ENCODE results near the gene LRRC1. TPM values are rescaled to one million over a fixed set of nuclear protein-coding genes. Genes with fewer than 3 reads are reported as not detected.

Gene LRRC1
- total RNA-seq, 1 experiment from 2014 or later, result 0.96 TPM

DNA sequence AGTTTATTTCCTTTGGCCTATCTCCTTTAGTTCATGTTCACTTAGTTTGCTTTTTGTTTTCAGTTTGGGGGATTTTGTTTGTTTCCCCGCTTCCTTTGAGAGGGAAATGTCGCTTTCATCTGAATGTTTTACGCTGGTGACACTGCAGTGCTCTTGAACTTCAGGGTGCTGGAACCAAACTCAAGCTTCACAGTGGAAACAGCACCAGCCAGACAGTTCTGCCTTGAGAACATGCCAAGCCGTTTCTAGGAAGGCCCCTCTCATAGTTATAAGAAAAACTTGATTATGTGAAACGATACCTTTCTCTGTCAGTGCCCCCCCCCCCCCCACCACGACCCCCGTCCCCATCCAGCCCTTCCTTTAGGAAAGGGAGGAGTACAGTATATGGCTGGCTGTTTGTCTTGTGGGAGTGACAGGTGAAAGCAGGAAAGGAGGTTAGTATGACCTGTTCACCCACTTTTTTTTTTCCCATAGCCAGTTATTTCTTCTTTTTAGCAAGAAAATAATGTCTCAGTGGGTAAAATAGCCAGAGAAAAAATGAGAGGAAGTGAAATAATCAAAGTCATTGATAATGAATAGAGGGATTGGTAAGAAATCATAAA lies 130.1 kb downstream of the LRRC1 start:
- DNase-seq (ENCODE audit: low read depth), result no peak

GRCh38 chr6:53925891-53926290 lies 131.1 kb downstream of the LRRC1 start:
- DNase-seq (ENCODE audit: low read depth), result no peak

DNA sequence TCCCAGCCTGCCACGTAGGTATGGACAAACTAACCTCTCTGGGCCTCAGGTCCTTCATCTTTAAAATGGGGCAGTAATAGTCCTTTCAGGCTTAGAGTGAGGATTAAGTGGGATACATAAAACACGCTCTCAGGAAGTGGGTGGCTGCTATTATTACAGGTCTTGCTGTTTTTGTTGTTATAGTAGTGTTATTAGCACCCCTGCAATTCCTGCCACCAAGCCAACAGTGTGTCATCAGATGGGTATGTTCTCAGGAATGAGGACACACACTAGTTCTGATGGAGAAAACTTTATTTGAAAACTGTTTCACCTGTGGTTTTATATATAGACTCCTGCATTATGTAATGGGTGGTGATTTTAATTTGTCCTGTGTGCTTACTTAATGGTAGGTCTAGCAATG lies 131.7 kb downstream of the LRRC1 start:
- DNase-seq (ENCODE audit: low read depth), result peak; percentile 18

DNA sequence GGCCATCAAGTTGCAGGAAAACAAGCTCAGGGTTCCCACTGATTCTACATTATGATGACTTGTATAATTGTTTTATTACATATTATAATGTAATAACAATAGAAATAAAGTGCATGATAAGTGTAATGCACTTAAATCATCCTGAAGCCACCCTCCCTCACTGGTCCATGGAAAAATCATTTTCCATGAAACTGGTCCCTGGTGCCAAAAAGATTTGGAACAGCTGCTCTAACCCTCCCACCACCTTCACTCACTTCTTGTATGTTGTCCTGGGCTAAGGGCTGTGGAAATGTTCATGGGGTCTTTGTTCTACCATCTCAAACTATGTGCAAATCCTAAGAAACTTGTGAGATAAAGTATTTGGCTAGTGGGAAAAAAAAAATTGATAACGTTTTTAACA lies 133.8 kb downstream of the LRRC1 start:
- no peak for DNase-seq (ENCODE audit: low read depth)

DNA sequence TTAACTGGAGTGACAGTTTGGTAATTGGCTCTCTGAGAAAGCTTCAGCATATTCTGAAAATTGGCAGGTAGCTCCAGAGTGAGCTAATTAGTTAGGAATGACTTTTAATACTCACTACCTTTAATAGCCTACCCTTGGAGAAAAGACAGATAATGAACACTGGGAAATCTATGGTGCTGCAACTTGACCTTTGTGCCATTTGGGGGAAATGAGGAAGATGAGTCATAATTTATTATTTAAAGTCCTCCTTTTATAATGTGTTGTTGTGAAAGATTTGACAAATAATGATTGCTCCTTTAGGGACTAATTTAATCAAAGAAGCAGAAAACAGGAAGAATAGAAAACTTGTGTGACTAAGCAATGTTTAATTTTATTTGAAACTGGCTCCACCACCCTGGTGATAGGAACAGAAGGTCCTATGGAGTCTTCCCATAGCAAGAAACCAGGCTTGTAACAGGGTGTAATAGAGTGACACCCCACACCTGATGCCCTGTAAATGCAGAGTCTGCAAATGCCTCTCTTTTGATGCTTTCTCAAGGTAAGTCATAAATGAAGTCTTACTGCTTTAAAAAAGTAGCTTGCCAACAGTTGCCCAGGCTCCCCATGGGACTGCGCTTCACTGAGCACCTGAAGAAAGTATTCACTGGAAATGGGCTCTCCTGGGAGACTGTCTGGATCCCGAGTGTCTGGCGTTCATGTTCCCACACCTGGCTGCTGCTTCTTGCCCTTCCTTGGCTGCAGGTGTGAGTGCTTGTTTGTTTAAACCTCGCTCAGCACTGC lies 134.4 kb downstream of the LRRC1 start:
- DNase-seq (ENCODE audit: low read depth), result no peak

- DNase-seq (ENCODE audit: low read depth), result no peak
These were observed 135.0 kb downstream of the LRRC1 start for GRCh38 chr6:53929821-53930120.

DNA sequence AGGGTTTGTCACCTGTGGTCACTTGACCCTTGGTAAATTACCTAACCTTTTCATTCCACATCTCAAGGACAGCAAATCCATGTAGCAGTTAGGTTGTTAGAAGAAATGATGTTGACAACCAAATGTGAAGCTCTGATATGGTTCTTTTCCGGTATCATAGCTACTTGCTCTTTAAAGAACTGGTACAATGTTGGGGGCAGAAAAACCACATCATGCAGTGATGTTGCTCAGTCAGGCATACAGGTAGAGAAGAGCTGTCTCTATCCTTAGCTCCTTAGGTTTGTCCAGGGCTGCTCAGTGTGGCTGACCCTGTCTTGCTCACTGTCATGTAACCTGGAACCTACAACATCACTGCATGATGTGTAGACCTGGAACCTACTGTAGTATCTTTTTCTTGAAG lies 135.5 kb downstream of the LRRC1 start:
- DNase-seq (ENCODE audit: low read depth), result no peak

- no peak for DNase-seq (ENCODE audit: low read depth)
These were observed 136.3 kb downstream of the LRRC1 start for GRCh38 chr6:53931086-53931485.

DNA sequence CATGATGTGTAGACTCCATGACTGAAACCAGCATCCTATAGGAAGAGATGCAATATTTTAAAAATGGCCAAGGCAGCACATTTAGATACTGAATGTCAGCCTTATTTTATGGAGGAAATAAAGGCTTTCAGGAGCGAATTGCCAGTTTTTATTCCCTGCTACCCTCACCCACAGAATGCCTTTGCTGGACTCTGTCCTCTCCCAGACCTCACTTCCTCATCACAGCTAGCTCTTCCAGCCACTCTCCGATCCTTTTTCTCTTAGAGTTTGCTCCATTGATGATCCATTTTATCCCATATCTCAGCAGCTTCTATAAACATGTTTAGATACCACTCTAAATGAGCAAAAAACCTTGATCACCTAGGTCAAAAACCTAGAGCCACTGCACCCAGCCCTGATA lies 137.7 kb downstream of the LRRC1 start:
- DNase-seq (ENCODE audit: low read depth), result no peak

DNA sequence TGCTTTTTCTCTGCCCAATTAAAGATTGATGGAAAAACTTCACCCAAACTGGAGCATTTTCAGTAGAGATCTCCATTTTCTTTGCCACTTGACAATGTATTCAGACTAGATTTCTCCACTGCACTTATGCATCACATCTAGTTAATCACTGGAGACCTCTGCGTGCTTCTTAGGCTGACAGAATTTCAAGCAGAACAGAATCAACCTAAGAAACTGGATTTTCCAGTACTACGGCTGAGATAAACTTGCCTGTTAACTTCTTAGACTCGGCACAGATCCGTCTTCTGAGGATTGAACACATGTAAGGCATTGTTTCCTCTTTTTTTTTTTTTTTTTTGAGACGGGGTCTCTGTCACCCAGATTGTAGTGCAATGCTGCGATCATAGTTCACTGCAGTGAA lies 139.2 kb downstream of the LRRC1 start:
- DNase-seq (ENCODE audit: low read depth), result no peak

- DNase-seq (ENCODE audit: low read depth), result no peak
These were observed 142.7 kb downstream of the LRRC1 start for GRCh38 chr6:53937461-53937860.

DNA sequence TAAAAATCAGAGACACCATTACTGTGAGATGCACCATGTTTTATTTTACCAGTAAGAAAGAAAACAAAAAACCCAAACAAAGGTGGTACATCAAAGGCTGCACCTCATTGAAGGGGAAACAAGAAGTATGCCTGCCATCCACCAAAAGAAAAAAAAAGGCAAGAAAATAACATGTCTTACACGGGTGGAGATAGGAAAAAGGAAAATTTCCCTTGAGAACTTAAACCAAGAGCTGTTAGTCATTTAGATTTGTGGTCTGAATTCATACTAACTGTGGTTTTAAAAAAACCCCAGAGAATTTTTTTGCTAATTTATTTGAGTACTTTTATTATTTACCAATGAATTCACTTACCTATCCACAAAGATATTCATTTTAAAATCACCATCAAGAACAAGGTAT lies 144.0 kb downstream of the LRRC1 start:
- DNase-seq (ENCODE audit: low read depth), result no peak

DNA sequence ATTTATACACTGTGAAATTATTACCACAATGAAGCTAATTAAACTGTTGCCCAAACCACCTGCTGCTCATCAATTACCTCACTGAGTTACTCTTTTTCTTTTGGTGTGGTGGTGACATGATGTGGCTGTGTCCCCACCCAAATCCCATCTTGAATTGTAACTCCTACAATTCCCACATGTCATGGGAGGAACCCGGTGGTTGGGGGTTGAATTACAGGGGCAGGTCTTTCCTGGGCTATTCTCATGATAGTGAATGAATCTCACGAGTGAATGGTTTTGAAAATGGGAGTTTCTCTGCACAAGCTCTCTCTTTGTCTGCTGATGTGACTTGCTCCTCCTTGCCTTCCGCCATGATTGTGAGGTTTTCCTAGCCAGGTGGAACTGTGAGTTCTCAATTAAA lies 145.0 kb downstream of the LRRC1 start:
- DNase-seq (ENCODE audit: low read depth), result no peak

GRCh38 chr6:53943395-53943794 lies 148.6 kb downstream of the LRRC1 start:
- no peak for DNase-seq (ENCODE audit: low read depth)

DNA sequence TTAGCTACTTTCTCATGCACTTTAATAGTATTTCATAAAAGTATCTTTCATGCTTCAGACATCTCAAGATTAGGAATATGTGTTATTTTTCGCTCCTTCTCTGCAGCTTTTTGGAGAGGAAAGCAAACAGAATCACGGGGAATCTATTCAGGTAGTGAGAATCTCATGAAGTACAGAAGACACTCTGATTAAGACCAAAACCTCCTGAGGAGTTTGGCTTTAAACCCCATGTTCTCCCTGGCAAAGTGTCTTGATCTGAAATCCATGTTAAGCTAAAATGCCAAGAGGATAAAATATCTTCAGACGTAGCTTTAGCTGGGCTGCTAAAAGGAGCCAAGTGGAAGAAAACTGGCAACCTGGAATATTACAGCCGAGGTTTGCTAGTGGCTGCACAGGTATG lies 149.3 kb downstream of the LRRC1 start:
- no peak for DNase-seq (ENCODE audit: low read depth)

DNA sequence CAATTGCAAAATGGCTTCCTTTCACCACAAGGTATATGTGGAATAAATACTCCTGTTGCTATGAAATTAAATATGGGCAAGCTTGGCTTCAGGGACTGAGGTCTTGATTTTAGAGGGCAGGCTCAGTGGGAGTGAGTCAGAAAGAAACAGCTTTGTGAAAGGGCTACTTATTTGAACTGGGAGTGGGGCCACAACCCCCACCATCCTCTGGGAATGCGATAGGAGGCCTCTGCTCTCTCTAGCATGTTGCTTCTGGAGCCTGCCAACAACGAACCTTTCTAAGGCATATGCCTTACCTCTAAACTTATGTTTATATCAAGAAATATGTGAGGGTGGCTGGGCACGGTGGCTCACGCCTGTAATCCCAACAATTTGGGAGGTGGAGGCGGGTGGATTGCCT lies 149.7 kb downstream of the LRRC1 start:
- DNase-seq (ENCODE audit: low read depth), result no peak

DNA sequence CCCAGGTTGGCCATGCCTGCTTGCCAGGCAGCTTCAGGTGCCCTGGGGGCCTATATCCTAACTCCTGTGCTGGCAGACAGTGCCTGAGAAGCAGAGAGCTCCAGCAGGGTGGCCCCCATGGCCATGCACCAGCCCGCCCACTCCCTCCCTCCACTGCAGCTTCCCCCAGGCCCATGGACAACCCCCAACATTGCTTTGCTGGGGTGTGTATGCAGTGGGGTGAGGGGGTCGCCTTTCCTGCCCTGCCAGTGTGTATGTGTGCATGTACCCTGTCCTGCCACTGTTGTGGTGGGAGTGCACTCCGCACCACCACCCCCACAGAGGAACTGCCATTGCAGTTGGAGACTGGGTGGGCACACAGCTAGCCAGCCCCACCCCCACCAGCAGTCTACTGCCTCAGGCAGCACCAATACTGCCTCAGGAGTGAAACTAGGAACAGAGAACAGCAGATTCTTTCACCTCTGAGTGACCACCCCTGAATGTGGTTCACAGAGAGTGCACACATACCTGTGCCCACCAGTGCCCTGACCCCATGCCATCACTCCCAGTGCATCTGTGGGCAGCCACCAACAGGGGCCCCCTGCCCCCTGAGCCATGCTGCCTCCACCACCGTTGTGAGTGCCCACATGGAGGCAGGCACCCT lies 151.1 kb downstream of the LRRC1 start:
- no peak for DNase-seq (ENCODE audit: low read depth)

- DNase-seq (ENCODE audit: low read depth), result no peak
These were observed 153.0 kb downstream of the LRRC1 start for GRCh38 chr6:53947780-53948179.

DNA sequence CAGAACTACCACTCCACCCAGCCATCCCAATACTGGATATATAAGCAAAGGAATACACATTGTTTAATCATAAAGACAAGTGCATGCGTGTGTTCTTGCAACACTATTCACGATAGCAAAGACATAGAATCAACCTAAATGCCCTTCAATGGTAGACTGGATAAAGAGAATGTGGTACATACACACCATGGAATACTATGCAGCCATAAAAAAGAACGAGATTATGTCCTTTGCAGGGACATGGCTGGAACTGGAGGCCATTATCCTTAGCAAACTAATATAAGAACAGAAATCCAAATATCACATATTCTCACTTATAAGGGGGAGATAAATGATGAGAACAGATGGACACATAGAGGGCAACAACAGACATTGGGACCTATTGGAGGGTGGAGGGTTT lies 156.6 kb downstream of the LRRC1 start:
- DNase-seq (ENCODE audit: low read depth), result no peak

DNA sequence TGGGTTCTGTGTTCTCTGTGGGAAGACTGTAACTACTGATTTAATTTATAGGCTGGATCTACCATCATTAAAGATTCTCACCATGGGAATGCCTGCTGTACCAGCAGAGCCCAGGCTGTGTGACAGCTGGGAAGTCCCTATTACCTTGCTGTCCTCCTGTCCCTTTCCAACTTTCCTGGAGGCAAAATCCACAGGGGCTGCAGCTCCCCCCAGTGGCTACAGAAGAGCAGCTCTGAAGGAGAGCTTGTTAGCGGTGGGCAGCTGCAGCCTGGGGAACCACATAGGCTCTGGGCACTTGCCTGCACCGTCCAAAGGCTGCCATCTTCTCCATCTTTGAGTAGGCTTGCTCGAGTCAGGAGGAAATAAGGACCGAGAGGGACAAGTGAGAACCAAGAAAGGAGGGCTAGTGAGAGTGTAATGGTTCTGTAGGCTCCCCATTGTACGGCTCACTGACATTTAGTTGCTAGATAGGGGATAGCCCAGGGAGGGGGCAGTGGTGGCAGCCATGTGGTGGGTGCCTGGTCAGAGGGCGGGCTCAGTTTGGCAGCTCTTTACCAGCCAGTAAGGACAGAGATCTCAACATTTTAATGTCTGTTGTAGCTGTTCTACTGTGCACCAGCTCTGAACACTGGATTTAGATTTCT lies 161.4 kb downstream of the LRRC1 start:
- peak; percentile 56 for DNase-seq (ENCODE audit: low read depth)

DNA sequence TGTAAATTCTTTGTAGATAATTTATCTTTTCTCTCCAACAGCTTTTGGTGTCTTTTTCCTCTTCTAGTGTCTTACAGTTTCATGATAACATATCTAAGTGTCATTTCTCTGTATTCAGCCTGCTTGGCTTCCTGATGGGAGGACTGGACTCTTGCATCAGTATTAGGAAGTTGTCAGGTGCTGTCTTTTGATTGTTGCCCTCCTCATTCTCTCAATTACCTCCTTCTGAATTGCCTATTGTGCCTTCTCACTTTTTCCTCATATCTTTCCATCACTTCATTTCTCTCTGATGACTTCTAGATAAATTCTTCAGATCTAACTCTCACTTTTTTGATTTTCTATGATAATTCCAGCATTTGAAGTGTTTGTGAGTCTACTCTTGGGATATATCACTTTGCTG lies 162.0 kb downstream of the LRRC1 start:
- DNase-seq (ENCODE audit: low read depth), result no peak

GRCh38 chr6:53959717-53960116 lies 164.9 kb downstream of the LRRC1 start:
- peak; percentile 29 for DNase-seq (ENCODE audit: low read depth)

DNA sequence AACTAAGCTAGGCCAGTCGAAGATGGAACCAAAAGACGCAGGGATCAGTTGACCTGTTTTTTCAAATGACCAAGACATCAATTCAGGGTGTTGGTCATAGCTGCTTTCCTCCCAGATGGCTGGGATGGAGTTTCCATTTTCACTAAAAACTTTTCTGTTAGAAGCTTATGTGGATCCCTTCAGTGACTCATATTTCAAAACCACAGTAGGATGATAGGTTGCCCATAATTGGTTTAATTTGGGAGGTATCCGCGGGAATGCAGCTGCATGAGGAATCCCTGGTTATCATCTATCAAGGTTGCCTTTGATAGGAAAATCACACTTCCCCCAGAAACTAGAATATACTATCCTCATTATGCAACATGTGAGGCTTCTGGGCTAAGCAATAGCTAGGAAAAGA lies 165.5 kb downstream of the LRRC1 start:
- peak; percentile 88 for DNase-seq (ENCODE audit: low read depth)

Data from RPMI7951 (cell line).